Stomach (tissue), 4 donors: ENCODE data around the gene OLFM2.

ENCODE experiments used
- POLR2A ChIP-seq, 4 donors: fragments of 450-650 bp; IDR thresholded peaks; one replicate each; pipeline ENCODE4 v1.6.1; 2016; ENCODE audit warnings: antibody characterized with exemption in 4 of 4, control low read depth in 2 of 4, mild to moderate bottlenecking in 1 of 4, moderate library complexity in 1 of 4
- POLR2AphosphoS5 ChIP-seq, 3 donors: sonication (generic); formaldehyde crosslinking; IDR thresholded peaks; one replicate each; pipeline ENCODE4 v1.6.1; 2016; ENCODE audit warnings: antibody characterized with exemption in 3 of 3
- TF ChIP-seq, protein P1 (sequence below), 7 experiments: fragments of 450-650 bp in 4 of 7; fragments of 200-600 bp in 3 of 7; sonication (generic) in 3 of 7; IDR thresholded peaks; one replicate each; pipeline ENCODE4 v1.5.1; 2016 to 2019; ENCODE audit warnings: antibody characterized with exemption in 7 of 7, control low read depth in 2 of 7, mild to moderate bottlenecking in 1 of 7

DNA sequence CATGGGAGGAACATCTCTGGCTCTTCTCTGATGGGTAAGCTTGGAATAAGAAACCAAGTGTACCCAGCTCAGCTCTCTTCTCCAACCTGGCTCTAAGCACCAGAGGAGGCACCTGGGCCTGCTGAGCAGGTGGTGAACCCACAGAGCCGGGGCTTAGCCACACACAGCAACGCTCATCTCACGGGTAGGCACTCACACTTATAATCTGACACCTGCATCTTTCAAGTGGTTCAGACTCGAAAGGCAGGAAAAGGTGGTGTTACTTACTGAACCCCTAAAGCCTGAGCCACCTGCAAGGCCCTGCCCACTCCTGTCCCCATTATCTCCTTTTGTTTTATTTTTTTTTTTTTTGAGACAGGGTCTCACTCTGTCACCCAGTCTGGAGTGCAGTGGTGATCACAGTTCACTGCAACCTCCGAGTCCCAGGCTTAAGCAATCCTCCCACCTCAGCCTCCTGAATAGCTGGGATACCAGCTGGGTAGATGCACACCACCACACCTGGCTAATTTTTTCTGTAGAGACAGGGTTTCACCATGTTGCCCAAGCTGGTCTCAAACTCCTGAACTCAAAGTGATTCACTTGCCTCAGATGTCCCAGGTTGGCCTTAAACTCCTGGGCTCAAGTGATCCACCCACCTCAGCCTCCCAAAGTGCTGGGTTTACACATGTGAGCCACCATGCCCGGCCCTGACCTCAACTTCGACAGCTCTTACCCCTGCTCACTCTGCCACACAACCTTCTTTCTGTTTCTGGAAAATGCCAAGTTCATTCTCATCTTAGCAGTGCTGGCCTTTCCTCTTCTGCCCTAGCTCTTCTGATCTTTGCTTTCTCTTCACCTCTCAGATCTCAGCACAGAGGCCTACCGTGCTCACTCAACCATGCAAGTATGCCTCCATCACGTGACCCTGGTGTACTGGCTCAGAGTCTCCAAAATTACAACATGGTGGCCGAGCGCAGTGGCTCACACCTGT is 127.2 kb downstream of the OLFM2 start:
- TF ChIP-seq POLR2AphosphoS5 (IDR thresholded peaks at IDR 0.05), result no peak
- TF ChIP-seq, protein P1, sequence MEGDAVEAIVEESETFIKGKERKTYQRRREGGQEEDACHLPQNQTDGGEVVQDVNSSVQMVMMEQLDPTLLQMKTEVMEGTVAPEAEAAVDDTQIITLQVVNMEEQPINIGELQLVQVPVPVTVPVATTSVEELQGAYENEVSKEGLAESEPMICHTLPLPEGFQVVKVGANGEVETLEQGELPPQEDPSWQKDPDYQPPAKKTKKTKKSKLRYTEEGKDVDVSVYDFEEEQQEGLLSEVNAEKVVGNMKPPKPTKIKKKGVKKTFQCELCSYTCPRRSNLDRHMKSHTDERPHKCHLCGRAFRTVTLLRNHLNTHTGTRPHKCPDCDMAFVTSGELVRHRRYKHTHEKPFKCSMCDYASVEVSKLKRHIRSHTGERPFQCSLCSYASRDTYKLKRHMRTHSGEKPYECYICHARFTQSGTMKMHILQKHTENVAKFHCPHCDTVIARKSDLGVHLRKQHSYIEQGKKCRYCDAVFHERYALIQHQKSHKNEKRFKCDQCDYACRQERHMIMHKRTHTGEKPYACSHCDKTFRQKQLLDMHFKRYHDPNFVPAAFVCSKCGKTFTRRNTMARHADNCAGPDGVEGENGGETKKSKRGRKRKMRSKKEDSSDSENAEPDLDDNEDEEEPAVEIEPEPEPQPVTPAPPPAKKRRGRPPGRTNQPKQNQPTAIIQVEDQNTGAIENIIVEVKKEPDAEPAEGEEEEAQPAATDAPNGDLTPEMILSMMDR (IDR thresholded peaks at IDR 0.05), result no peak
- TF ChIP-seq POLR2A (IDR thresholded peaks at IDR 0.05), result no peak
